Measurements from ENCODE around the gene RPP14.

DNA sequence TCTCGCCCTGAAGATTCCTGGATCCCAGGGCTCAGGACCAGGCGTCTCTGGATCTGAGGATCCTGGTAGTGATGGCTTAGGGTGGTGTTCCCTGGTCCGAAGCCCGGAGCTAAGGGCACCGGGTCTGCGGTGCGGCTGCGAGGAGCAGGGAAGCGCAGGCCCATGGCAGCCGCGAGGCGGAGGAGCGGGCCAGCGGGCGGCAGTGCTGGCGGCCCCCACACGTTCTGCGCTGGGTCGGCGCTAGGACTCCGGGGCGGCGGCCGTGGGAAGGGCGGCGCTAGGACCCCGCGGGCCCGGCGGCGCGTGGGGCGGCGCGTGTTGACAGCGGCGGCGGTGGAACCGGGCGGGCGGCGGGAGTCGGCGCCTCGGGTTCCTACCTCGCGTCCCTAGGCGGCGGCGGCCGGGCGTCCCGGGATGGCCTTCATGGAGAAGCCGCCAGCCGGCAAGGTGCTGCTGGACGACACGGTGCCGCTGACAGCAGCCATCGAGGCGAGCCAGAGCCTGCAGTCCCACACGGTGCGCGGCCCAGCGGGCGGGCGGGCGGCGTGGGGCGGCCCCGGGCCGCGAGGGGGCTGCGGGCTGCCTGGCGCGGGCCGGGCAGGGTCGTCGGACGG lies 26.6 kb downstream of the RPP14 start, which contains the start of gene PXK:
- TF ChIP-seq, protein P1, sequence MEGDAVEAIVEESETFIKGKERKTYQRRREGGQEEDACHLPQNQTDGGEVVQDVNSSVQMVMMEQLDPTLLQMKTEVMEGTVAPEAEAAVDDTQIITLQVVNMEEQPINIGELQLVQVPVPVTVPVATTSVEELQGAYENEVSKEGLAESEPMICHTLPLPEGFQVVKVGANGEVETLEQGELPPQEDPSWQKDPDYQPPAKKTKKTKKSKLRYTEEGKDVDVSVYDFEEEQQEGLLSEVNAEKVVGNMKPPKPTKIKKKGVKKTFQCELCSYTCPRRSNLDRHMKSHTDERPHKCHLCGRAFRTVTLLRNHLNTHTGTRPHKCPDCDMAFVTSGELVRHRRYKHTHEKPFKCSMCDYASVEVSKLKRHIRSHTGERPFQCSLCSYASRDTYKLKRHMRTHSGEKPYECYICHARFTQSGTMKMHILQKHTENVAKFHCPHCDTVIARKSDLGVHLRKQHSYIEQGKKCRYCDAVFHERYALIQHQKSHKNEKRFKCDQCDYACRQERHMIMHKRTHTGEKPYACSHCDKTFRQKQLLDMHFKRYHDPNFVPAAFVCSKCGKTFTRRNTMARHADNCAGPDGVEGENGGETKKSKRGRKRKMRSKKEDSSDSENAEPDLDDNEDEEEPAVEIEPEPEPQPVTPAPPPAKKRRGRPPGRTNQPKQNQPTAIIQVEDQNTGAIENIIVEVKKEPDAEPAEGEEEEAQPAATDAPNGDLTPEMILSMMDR (conservative IDR thresholded peaks at IDR 0.05; ENCODE audit: low read depth, low read length) = peak; percentile 26; the same call in 1 of the 2 replicates
- no peak for TF ChIP-seq EZH2 (IDR thresholded peaks at IDR 0.05; ENCODE audit: low read length, unreplicated experiment)

All from PC-3 (cell line).